Hematopoietic multipotent progenitor cell treated with erythropoietin and hydrocortisone succinate and interleukin-3 and kit ligand, for 4 days (in vitro differentiated cells): ENCODE data around the gene VWDE.
"Not testable (repeated sequence)": the region's sequence is repeated elsewhere in the genome, so short reads cannot be mapped to it uniquely, and the experiment has no call there.

Source experiments
- DNase-seq: peaks from one replicate; pipeline ENCODE4 v3.0.0-alpha.2; 2015

The VWDE gene

GRCh38 chr7:12403287-12404181, at the start of gene VWDE:
Gene VWDE (minus strand): TSS chr7:12403865. CDS start chr7:12403716, 149 bp downstream.
- peak; percentile 88 for DNase-seq

GRCh38 chr7:12453136-12453535, 49.5 kb upstream of the VWDE start:
- not testable (repeated sequence) for DNase-seq

- DNase-seq, result no peak
Observed at GRCh38 chr7:12450615-12451014, 47.0 kb upstream of the VWDE start.

- no peak for DNase-seq
Observed at GRCh38 chr7:12444785-12445184, 41.1 kb upstream of the VWDE start.

- DNase-seq, result no peak
Observed at GRCh38 chr7:12440229-12440628, 36.6 kb upstream of the VWDE start.

- DNase-seq, result peak; percentile 75
Observed at GRCh38 chr7:12436896-12437535, 33.4 kb upstream of the VWDE start.

GRCh38 chr7:12436126-12436525, 32.5 kb upstream of the VWDE start:
- no peak for DNase-seq

GRCh38 chr7:12434012-12434642, 30.5 kb upstream of the VWDE start:
- peak; percentile 35 for DNase-seq

GRCh38 chr7:12431886-12432556, 28.4 kb upstream of the VWDE start:
- DNase-seq, result no peak

- DNase-seq, result no peak
Observed at GRCh38 chr7:12425311-12425710, 21.6 kb upstream of the VWDE start.

- no peak for DNase-seq
Observed at GRCh38 chr7:12423997-12424745, 20.5 kb upstream of the VWDE start.

GRCh38 chr7:12423355-12423996, 19.8 kb upstream of the VWDE start:
- DNase-seq, result no peak

- DNase-seq, result no peak
Observed at GRCh38 chr7:12422554-12423320, 19.1 kb upstream of the VWDE start.

- DNase-seq, result no peak
Observed at GRCh38 chr7:12418452-12418851, 14.8 kb upstream of the VWDE start.

- DNase-seq, result no peak
Observed at GRCh38 chr7:12415072-12415471, 11.4 kb upstream of the VWDE start.

- DNase-seq, result no peak
Observed at GRCh38 chr7:12412407-12412806, 8.7 kb upstream of the VWDE start.

- DNase-seq, result no peak
Observed at GRCh38 chr7:12410523-12410922, 6.9 kb upstream of the VWDE start.

- DNase-seq, result no peak
Observed at GRCh38 chr7:12409097-12409711, 5.5 kb upstream of the VWDE start.

- not testable (repeated sequence) for DNase-seq
Observed at GRCh38 chr7:12407652-12408051, 4.0 kb upstream of the VWDE start.

- no peak for DNase-seq
Observed at GRCh38 chr7:12402365-12402725, 1.3 kb downstream of the VWDE start.
